Body of pancreas (tissue), 4 donors: ENCODE measurements around the gene NOP16.

Experiments used
- CTCF ChIP-seq, 7 experiments: fragments of 450-650 bp in 4 of 7; fragments of 200-600 bp in 3 of 7; sonication (generic) in 3 of 7; IDR thresholded peaks; one replicate each; pipeline ENCODE4 v1.5.1; 2016 to 2019; ENCODE audit warnings: antibody characterized with exemption in 7 of 7
- POLR2A ChIP-seq, 3 donors: fragments of 450-650 bp; IDR thresholded peaks; one replicate each; pipeline ENCODE4 v1.6.1; 2016; ENCODE audit warnings: antibody characterized with exemption in 3 of 3, mild to moderate bottlenecking in 2 of 3

GRCh38 chr5:176388003-176388443 lies 375 bp downstream of the NOP16 start:
- TF ChIP-seq CTCF (IDR thresholded peaks at IDR 0.05), result no peak
- TF ChIP-seq POLR2A (IDR thresholded peaks at IDR 0.05), result no peak
